KOPT-K1 (cell line): ENCODE measurements around the gene HIVEP3.

Source experiments
- H3K27ac ChIP-seq: fragments of 200-600 bp; sonication (generic); 2 replicates; pipeline ENCODE4 v1.5.1; 2016; ENCODE audit warnings: antibody characterized with exemption, mild to moderate bottlenecking, low read depth, low read length; ENCODE audit not compliant: poor library complexity, severe bottlenecking
- H3K36me3 ChIP-seq: fragments of 200-600 bp; sonication (generic); 2 replicates; pipeline ENCODE4 v1.5.1; 2017; ENCODE audit warnings: antibody characterized with exemption, mild to moderate bottlenecking, low read length, moderate library complexity; ENCODE audit not compliant: insufficient read depth
- H3K9me3 ChIP-seq: fragments of 200-600 bp; sonication (generic); 2 replicates; pipeline ENCODE4 v1.5.1; 2017; ENCODE audit warnings: antibody characterized with exemption, low read length, mild to moderate bottlenecking; ENCODE audit not compliant: insufficient read depth, poor library complexity, severe bottlenecking

Gene HIVEP3

GRCh38 chr1:41876576-41877445 lies 41.9 kb downstream of the HIVEP3 start:
- no peaks in the 10 kb centered on the region for H3K36me3 ChIP-seq
- H3K27ac ChIP-seq: peak overlapping the region; percentile 100
- H3K9me3 ChIP-seq: no peaks in the 10 kb centered on the region

GRCh38 chr1:41875487-41875886 lies 43.2 kb downstream of the HIVEP3 start:
- H3K9me3 ChIP-seq: no peaks in the 10 kb centered on the region
- peak overlapping the region; percentile 100 for H3K27ac ChIP-seq
- H3K36me3 ChIP-seq: no peaks in the 10 kb centered on the region

GRCh38 chr1:41874903-41875411 lies 43.8 kb downstream of the HIVEP3 start:
- Histone ChIP-seq H3K27ac (peak overlapping the region; percentile 100), H3K36me3 (no peaks in the 10 kb centered on the region), H3K9me3 (no peaks in the 10 kb centered on the region)

- Histone ChIP-seq H3K36me3 (no peaks in the 10 kb centered on the region), H3K27ac (peak overlapping the region; percentile 100), H3K9me3 (no peaks in the 10 kb centered on the region)
Observed at GRCh38 chr1:41874151-41874719, 44.5 kb downstream of the HIVEP3 start.

- 0 out of 2 replicates have a peak, but pooled peaks cover under 1% of the 10 kb centered on the region for H3K36me3 ChIP-seq
- peak overlapping the region; percentile 100 for H3K27ac ChIP-seq
- no peaks in the 10 kb centered on the region for H3K9me3 ChIP-seq
Observed at GRCh38 chr1:41872074-41872473, 46.6 kb downstream of the HIVEP3 start.

GRCh38 chr1:41870076-41870562 lies 48.6 kb downstream of the HIVEP3 start:
- Histone ChIP-seq H3K27ac (peak overlapping the region; percentile 100), H3K36me3 (0 out of 2 replicates have a peak, but pooled peaks cover 7% of the 10 kb centered on the region), H3K9me3 (no peaks in the 10 kb centered on the region)

GRCh38 chr1:41868241-41868998 lies 50.3 kb downstream of the HIVEP3 start:
- Histone ChIP-seq H3K36me3 (peaks cover 17% of the 10 kb centered on the region; the same call in 1 of the 2 replicates), H3K27ac (peak overlapping the region; percentile 100), H3K9me3 (no peaks in the 10 kb centered on the region)

GRCh38 chr1:41866285-41866684 lies 52.4 kb downstream of the HIVEP3 start:
- H3K36me3 ChIP-seq: peaks cover 19% of the 10 kb centered on the region
- H3K9me3 ChIP-seq: no peaks in the 10 kb centered on the region
- peak overlapping the region; percentile 100 for H3K27ac ChIP-seq

- peak overlapping the region; percentile 100 for H3K27ac ChIP-seq
- H3K36me3 ChIP-seq: peaks cover 37% of the 10 kb centered on the region
Observed at GRCh38 chr1:41864471-41865040, 54.2 kb downstream of the HIVEP3 start.

GRCh38 chr1:41863718-41864117 lies 55.0 kb downstream of the HIVEP3 start:
- H3K36me3 ChIP-seq: peaks cover 41% of the 10 kb centered on the region
- peak overlapping the region; percentile 100 for H3K27ac ChIP-seq

More at GRCh38 chr1:41864471-41865040, 54.2 kb downstream of the HIVEP3 start:
- no peaks in the 10 kb centered on the region for H3K9me3 ChIP-seq

GRCh38 chr1:41862384-41863221 lies 56.1 kb downstream of the HIVEP3 start:
- Histone ChIP-seq H3K27ac (peak overlapping the region; percentile 100), H3K9me3 (no peaks in the 10 kb centered on the region), H3K36me3 (peaks cover 45% of the 10 kb centered on the region)

More at GRCh38 chr1:41863718-41864117, 55.0 kb downstream of the HIVEP3 start:
- no peaks in the 10 kb centered on the region for H3K9me3 ChIP-seq

- peaks cover 42% of the 10 kb centered on the region for H3K36me3 ChIP-seq
- H3K27ac ChIP-seq: peak overlapping the region; percentile 100
- no peaks in the 10 kb centered on the region for H3K9me3 ChIP-seq
Observed at GRCh38 chr1:41861535-41862383, 57.0 kb downstream of the HIVEP3 start.

- Histone ChIP-seq H3K9me3 (peaks cover 3% of the 10 kb centered on the region), H3K27ac (peak overlapping the region; percentile 100), H3K36me3 (peaks cover 46% of the 10 kb centered on the region)
Observed at GRCh38 chr1:41860771-41861170, 58.0 kb downstream of the HIVEP3 start.
